Prostate gland (tissue), 2 donors: ENCODE data around the gene NUPR1.

Experiments used
- CTCF ChIP-seq, 4 experiments: fragments of 200-600 bp in 2 of 4; fragments of 450-650 bp in 2 of 4; sonication (generic) in 2 of 4; IDR thresholded peaks; 1 replicate in 3 of 4; 2 replicates in 1 of 4; pipeline ENCODE4 v1.5.1; 2016 to 2019; ENCODE audit warnings: antibody characterized with exemption in 4 of 4, mild to moderate bottlenecking in 2 of 4, moderate library complexity in 2 of 4
- POLR2A ChIP-seq: fragments of 450-650 bp; IDR thresholded peaks from one replicate; pipeline ENCODE4 v1.6.1; 2016; ENCODE audit warnings: antibody characterized with exemption, mild to moderate bottlenecking
- POLR2AphosphoS5 ChIP-seq: sonication (generic); formaldehyde crosslinking; IDR thresholded peaks from one replicate; pipeline ENCODE4 v1.6.1; 2017; ENCODE audit warnings: antibody characterized with exemption

GRCh38 chr16:28569968-28570752 is 31.4 kb upstream of the NUPR1 start:
- TF ChIP-seq CTCF (IDR thresholded peaks at IDR 0.05): no peak
- no peak for TF ChIP-seq POLR2A
- no peak for TF ChIP-seq POLR2AphosphoS5
